GM10266 (cell line): ENCODE measurements around the gene HOXC4.
"Not testable (repeated sequence)": the region's sequence is repeated elsewhere in the genome, so short reads cannot be mapped to it uniquely, and the experiment has no call there.

Experiments
- DNase-seq: peaks from one replicate; pipeline ENCODE4 v3.0.0; 2012; ENCODE audit errors: extremely low spot score
- CTCF ChIP-seq: IDR thresholded peaks from 2 replicates; pipeline ENCODE4 v1.5.1; 2012; ENCODE audit warnings: mild to moderate bottlenecking, low read depth; ENCODE audit not compliant: control insufficient read depth, insufficient read depth; ENCODE audit errors: missing control alignments

The HOXC4 gene

GRCh38 chr12:54082397-54082892 lies 28.8 kb downstream of the HOXC4 start:
- no peak for TF ChIP-seq CTCF
- no peak for DNase-seq

GRCh38 chr12:54088011-54088410 lies 34.4 kb downstream of the HOXC4 start:
- not testable (repeated sequence) for DNase-seq

GRCh38 chr12:54089465-54089864 lies 35.8 kb downstream of the HOXC4 start:
- DNase-seq: not testable (repeated sequence)

- not testable (repeated sequence) for DNase-seq
These were observed 36.7 kb downstream of the HOXC4 start for GRCh38 chr12:54090312-54090711.

GRCh38 chr12:54092943-54093342 lies 39.3 kb downstream of the HOXC4 start:
- DNase-seq: not testable (repeated sequence)

- DNase-seq: not testable (repeated sequence)
These were observed 42.3 kb downstream of the HOXC4 start for GRCh38 chr12:54095928-54096327.

GRCh38 chr12:54098644-54099043 lies 45.0 kb downstream of the HOXC4 start:
- DNase-seq: not testable (repeated sequence)

GRCh38 chr12:54100588-54100987 lies 47.0 kb downstream of the HOXC4 start:
- not testable (repeated sequence) for DNase-seq

- DNase-seq: not testable (repeated sequence)
These were observed 48.6 kb downstream of the HOXC4 start for GRCh38 chr12:54102223-54102622.

GRCh38 chr12:54103827-54104226 lies 50.2 kb downstream of the HOXC4 start:
- not testable (repeated sequence) for DNase-seq
